ENCODE results near the gene ANKRD17. TPM values are rescaled to one million over a fixed set of nuclear protein-coding genes. Genes with fewer than 3 reads are reported as not detected.

The ANKRD17 gene
- total RNA-seq, 1 experiment from 2014 or later = 71.0 TPM

GRCh38 chr4:73127839-73128453 lies 130.7 kb downstream of the ANKRD17 start:
- no peaks in the 10 kb centered on the region for H3K27me3 ChIP-seq (ENCODE audit: low read length)
- DNase-seq = peak; percentile 61

GRCh38 chr4:73109493-73109892 lies 149.1 kb downstream of the ANKRD17 start:
- Histone ChIP-seq H3K79me2 (ENCODE audit: low read length) (peaks cover 12% of the 10 kb centered on the region; the same call in 1 of the 2 replicates), H3K4me3 (ENCODE audit: low read length) (no peak overlapping the region), H2AFZ (ENCODE audit: low read length) (no peak overlapping the region), H3K9me2 (replicated peaks; ENCODE audit: insufficient read depth, low read length) (no peaks in the 10 kb centered on the region), H3K4me1 (ENCODE audit: low read length) (no peaks in the 10 kb centered on the region), H3K9ac (ENCODE audit: low read length) (no peak overlapping the region), H3K9me3 (ENCODE audit: low read length) (no peaks in the 10 kb centered on the region), H3K36me3 (ENCODE audit: insufficient read depth, low read length) (peaks cover 34% of the 10 kb centered on the region; the same call in 1 of the 2 replicates), H4K20me1 (ENCODE audit: insufficient read depth, low read depth, low read length) (no peaks in the 10 kb centered on the region), H3K27me3 (ENCODE audit: low read length) (no peaks in the 10 kb centered on the region), H3K4me2 (ENCODE audit: low read depth, low read length, poor library complexity, severe bottlenecking) (no peak overlapping the region), H3K27ac (ENCODE audit: low read length) (no peak overlapping the region)
- no peak for DNase-seq

More at GRCh38 chr4:73127839-73128453, 130.7 kb downstream of the ANKRD17 start:
- H3K4me3 ChIP-seq (ENCODE audit: low read length) = no peak overlapping the region
- no peak overlapping the region for H2AFZ ChIP-seq (ENCODE audit: low read length)
- no peak overlapping the region for H3K4me2 ChIP-seq (ENCODE audit: low read depth, low read length, poor library complexity, severe bottlenecking)
- no peaks in the 10 kb centered on the region for H3K9me2 ChIP-seq (replicated peaks; ENCODE audit: insufficient read depth, low read length)
- peaks cover 72% of the 10 kb centered on the region for H3K79me2 ChIP-seq (ENCODE audit: low read length)
- peaks cover 55% of the 10 kb centered on the region for H3K36me3 ChIP-seq (ENCODE audit: insufficient read depth, low read length)
- no peak overlapping the region for H3K27ac ChIP-seq (ENCODE audit: low read length)
- H3K4me1 ChIP-seq (ENCODE audit: low read length) = no peaks in the 10 kb centered on the region
- no peaks in the 10 kb centered on the region for H4K20me1 ChIP-seq (ENCODE audit: insufficient read depth, low read depth, low read length)
- no peaks in the 10 kb centered on the region for H3K9me3 ChIP-seq (ENCODE audit: low read length)
- H3K9ac ChIP-seq (ENCODE audit: low read length) = no peak overlapping the region

GRCh38 chr4:73104695-73105094 lies 153.9 kb downstream of the ANKRD17 start:
- Histone ChIP-seq H3K4me1 (ENCODE audit: low read length) (no peaks in the 10 kb centered on the region), H3K79me2 (ENCODE audit: low read length) (peaks cover 12% of the 10 kb centered on the region), H3K36me3 (ENCODE audit: insufficient read depth, low read length) (peaks cover 41% of the 10 kb centered on the region; the same call in 1 of the 2 replicates), H3K4me3 (ENCODE audit: low read length) (no peak overlapping the region), H3K9me2 (replicated peaks; ENCODE audit: insufficient read depth, low read length) (no peaks in the 10 kb centered on the region), H3K9me3 (ENCODE audit: low read length) (no peaks in the 10 kb centered on the region), H3K4me2 (ENCODE audit: low read depth, low read length, poor library complexity, severe bottlenecking) (no peak overlapping the region), H3K27me3 (ENCODE audit: low read length) (no peaks in the 10 kb centered on the region), H3K9ac (ENCODE audit: low read length) (no peak overlapping the region), H2AFZ (ENCODE audit: low read length) (no peak overlapping the region), H4K20me1 (ENCODE audit: insufficient read depth, low read depth, low read length) (no peaks in the 10 kb centered on the region), H3K27ac (ENCODE audit: low read length) (no peak overlapping the region)
- DNase-seq = no peak

- no peaks in the 10 kb centered on the region for H3K9me3 ChIP-seq (ENCODE audit: low read length)
- H3K4me1 ChIP-seq (ENCODE audit: low read length) = no peaks in the 10 kb centered on the region
- H3K27me3 ChIP-seq (ENCODE audit: low read length) = no peaks in the 10 kb centered on the region
- no peaks in the 10 kb centered on the region for H3K9me2 ChIP-seq (replicated peaks; ENCODE audit: insufficient read depth, low read length)
- DNase-seq = no peak
- H4K20me1 ChIP-seq (ENCODE audit: insufficient read depth, low read depth, low read length) = no peaks in the 10 kb centered on the region
- peaks cover 37% of the 10 kb centered on the region; the same call in 1 of the 2 replicates for H3K36me3 ChIP-seq (ENCODE audit: insufficient read depth, low read length)
- H3K9ac ChIP-seq (ENCODE audit: low read length) = no peak overlapping the region
- no peak overlapping the region for H2AFZ ChIP-seq (ENCODE audit: low read length)
- H3K79me2 ChIP-seq (ENCODE audit: low read length) = peaks cover 12% of the 10 kb centered on the region
- no peak overlapping the region for H3K4me3 ChIP-seq (ENCODE audit: low read length)
- no peak overlapping the region for H3K4me2 ChIP-seq (ENCODE audit: low read depth, low read length, poor library complexity, severe bottlenecking)
- H3K27ac ChIP-seq (ENCODE audit: low read length) = no peak overlapping the region
Observed at GRCh38 chr4:73103799-73104503, 154.6 kb downstream of the ANKRD17 start.

- Histone ChIP-seq H2AFZ (ENCODE audit: low read length) (no peak overlapping the region), H3K79me2 (ENCODE audit: low read length) (peaks cover 26% of the 10 kb centered on the region), H4K20me1 (ENCODE audit: insufficient read depth, low read depth, low read length) (no peaks in the 10 kb centered on the region), H3K4me1 (ENCODE audit: low read length) (no peaks in the 10 kb centered on the region), H3K4me3 (ENCODE audit: low read length) (no peak overlapping the region), H3K4me2 (ENCODE audit: low read depth, low read length, poor library complexity, severe bottlenecking) (no peak overlapping the region), H3K36me3 (ENCODE audit: insufficient read depth, low read length) (peaks cover 49% of the 10 kb centered on the region; the same call in 1 of the 2 replicates), H3K9ac (ENCODE audit: low read length) (no peak overlapping the region), H3K27ac (ENCODE audit: low read length) (no peak overlapping the region), H3K27me3 (ENCODE audit: low read length) (no peaks in the 10 kb centered on the region), H3K9me2 (replicated peaks; ENCODE audit: insufficient read depth, low read length) (no peaks in the 10 kb centered on the region), H3K9me3 (ENCODE audit: low read length) (no peaks in the 10 kb centered on the region)
- DNase-seq = no peak
Observed at GRCh38 chr4:73099143-73099542, 159.5 kb downstream of the ANKRD17 start.

GRCh38 chr4:73098713-73099112 lies 159.9 kb downstream of the ANKRD17 start:
- no peak for DNase-seq
- peaks cover 21% of the 10 kb centered on the region for H3K79me2 ChIP-seq (ENCODE audit: low read length)
- peaks cover 50% of the 10 kb centered on the region; the same call in 1 of the 2 replicates for H3K36me3 ChIP-seq (ENCODE audit: insufficient read depth, low read length)
- no peaks in the 10 kb centered on the region for H4K20me1 ChIP-seq (ENCODE audit: insufficient read depth, low read depth, low read length)
- H3K9ac ChIP-seq (ENCODE audit: low read length) = no peak overlapping the region
- no peaks in the 10 kb centered on the region for H3K4me1 ChIP-seq (ENCODE audit: low read length)
- H3K9me3 ChIP-seq (ENCODE audit: low read length) = no peaks in the 10 kb centered on the region
- H3K27ac ChIP-seq (ENCODE audit: low read length) = no peak overlapping the region
- no peak overlapping the region for H3K4me2 ChIP-seq (ENCODE audit: low read depth, low read length, poor library complexity, severe bottlenecking)
- no peak overlapping the region for H2AFZ ChIP-seq (ENCODE audit: low read length)
- H3K4me3 ChIP-seq (ENCODE audit: low read length) = no peak overlapping the region
- no peaks in the 10 kb centered on the region for H3K9me2 ChIP-seq (replicated peaks; ENCODE audit: insufficient read depth, low read length)
- no peaks in the 10 kb centered on the region for H3K27me3 ChIP-seq (ENCODE audit: low read length)

GRCh38 chr4:73098016-73098415 lies 160.6 kb downstream of the ANKRD17 start:
- Histone ChIP-seq H3K9ac (ENCODE audit: low read length) (no peak overlapping the region), H3K4me3 (ENCODE audit: low read length) (no peak overlapping the region), H2AFZ (ENCODE audit: low read length) (no peak overlapping the region), H3K4me2 (ENCODE audit: low read depth, low read length, poor library complexity, severe bottlenecking) (no peak overlapping the region), H3K27ac (ENCODE audit: low read length) (no peak overlapping the region), H3K9me2 (replicated peaks; ENCODE audit: insufficient read depth, low read length) (no peaks in the 10 kb centered on the region), H3K36me3 (ENCODE audit: insufficient read depth, low read length) (peaks cover 48% of the 10 kb centered on the region; the same call in 1 of the 2 replicates), H3K9me3 (ENCODE audit: low read length) (no peaks in the 10 kb centered on the region), H3K79me2 (ENCODE audit: low read length) (peaks cover 22% of the 10 kb centered on the region), H4K20me1 (ENCODE audit: insufficient read depth, low read depth, low read length) (no peaks in the 10 kb centered on the region), H3K4me1 (ENCODE audit: low read length) (no peaks in the 10 kb centered on the region), H3K27me3 (ENCODE audit: low read length) (no peaks in the 10 kb centered on the region)
- DNase-seq = no peak

- H3K4me2 ChIP-seq (ENCODE audit: low read depth, low read length, poor library complexity, severe bottlenecking) = no peak overlapping the region
- H3K36me3 ChIP-seq (ENCODE audit: insufficient read depth, low read length) = peaks cover 50% of the 10 kb centered on the region
- H4K20me1 ChIP-seq (ENCODE audit: insufficient read depth, low read depth, low read length) = no peaks in the 10 kb centered on the region
- no peaks in the 10 kb centered on the region for H3K4me1 ChIP-seq (ENCODE audit: low read length)
- peaks cover 56% of the 10 kb centered on the region for H3K79me2 ChIP-seq (ENCODE audit: low read length)
- no peak overlapping the region for H2AFZ ChIP-seq (ENCODE audit: low read length)
- no peak for DNase-seq
- H3K9ac ChIP-seq (ENCODE audit: low read length) = no peak overlapping the region
- no peak overlapping the region for H3K27ac ChIP-seq (ENCODE audit: low read length)
- no peak overlapping the region for H3K4me3 ChIP-seq (ENCODE audit: low read length)
- H3K27me3 ChIP-seq (ENCODE audit: low read length) = no peaks in the 10 kb centered on the region
- H3K9me2 ChIP-seq (replicated peaks; ENCODE audit: insufficient read depth, low read length) = no peaks in the 10 kb centered on the region
- no peaks in the 10 kb centered on the region for H3K9me3 ChIP-seq (ENCODE audit: low read length)
Observed at GRCh38 chr4:73092868-73093267, 165.7 kb downstream of the ANKRD17 start.
